PC-9 (cell line): ENCODE data around the gene GSE1. TPM values are rescaled to one million over a fixed set of nuclear protein-coding genes. Genes with fewer than 3 reads are reported as not detected.

ENCODE experiments used
- BruUV-seq: library from RNA; stranded (reverse); fragments of 400-500 nt; replicated peaks from 2 replicates; lab custom pipeline; 2021; lab: Mats Ljungman, UMichigan
- CTCF ChIA-PET: fragments of 300-600 bp; sonication (Branson Sonifier 250); formaldehyde crosslinking; loops from one replicate; lab custom pipeline; 2022; ENCODE audit warnings: antibody characterized with exemption; lab: Charles Lee
- POLR2A ChIA-PET: fragments of 300-600 bp; sonication (Branson Sonifier 250); formaldehyde crosslinking; loops from one replicate; lab custom pipeline; 2022; ENCODE audit warnings: antibody characterized with exemption; ENCODE audit not compliant: unreplicated experiment; lab: Charles Lee
- DNase-seq, 2 experiments: peaks; one replicate each; pipeline versions ENCODE4 v3.0.0 to v3.0.0-alpha.2; 2015 to 2022; ENCODE audit warnings: mixed read lengths in 1 of 2
- H2AFZ ChIP-seq: fragments of 200-600 bp; sonication (generic); 2 replicates; pipeline ENCODE4 v1.8.1; 2017; ENCODE audit warnings: antibody characterized with exemption
- H3F3A ChIP-seq: fragments of 200-600 bp; sonication (generic); 2 replicates; pipeline ENCODE4 v1.8.1; 2017; ENCODE audit warnings: antibody characterized with exemption, mild to moderate bottlenecking, low read depth; ENCODE audit not compliant: insufficient read depth
- H3K27ac ChIP-seq: fragments of 200-600 bp; sonication (generic); 2 replicates; pipeline ENCODE4 v1.6.1; 2016; ENCODE audit warnings: mixed run types
- H3K27me3 ChIP-seq: fragments of 200-600 bp; sonication (generic); 2 replicates; pipeline ENCODE4 v1.6.1; 2016; ENCODE audit warnings: low read depth, mixed run types; ENCODE audit not compliant: insufficient read depth
- H3K36me3 ChIP-seq: fragments of 200-600 bp; sonication (generic); 2 replicates; pipeline ENCODE4 v1.6.1; 2016; ENCODE audit warnings: low read depth, mixed run types
- H3K4me1 ChIP-seq: fragments of 200-600 bp; sonication (generic); replicated peaks from 2 replicates; pipeline ENCODE4 v1.6.1; 2016; ENCODE audit warnings: mixed run types; ENCODE audit not compliant: insufficient read depth
- H3K4me2 ChIP-seq: fragments of 200-600 bp; sonication (generic); 2 replicates; pipeline ENCODE4 v1.6.1; 2017; ENCODE audit warnings: mixed run types
- H3K4me3 ChIP-seq: fragments of 200-600 bp; sonication (generic); 2 replicates; pipeline ENCODE4 v1.6.1; 2016; ENCODE audit warnings: mixed run types
- H3K79me2 ChIP-seq: fragments of 200-600 bp; sonication (generic); 2 replicates; pipeline ENCODE4 v1.6.1; 2017; ENCODE audit warnings: low read depth, mixed run types
- H3K9me2 ChIP-seq: fragments of 200-600 bp; sonication (generic); 2 replicates; pipeline ENCODE4 v1.8.1; 2017; ENCODE audit warnings: mild to moderate bottlenecking; ENCODE audit not compliant: insufficient read depth
- H3K9me3 ChIP-seq: fragments of 200-600 bp; sonication (generic); 2 replicates; pipeline ENCODE4 v1.8.1; 2016; ENCODE audit warnings: low read depth; ENCODE audit not compliant: insufficient read depth
- H4K20me1 ChIP-seq: fragments of 200-600 bp; sonication (generic); 2 replicates; pipeline ENCODE4 v1.8.1; 2017; ENCODE audit not compliant: insufficient read depth
- EZH2 ChIP-seq: fragments of 200-600 bp; sonication (generic); IDR thresholded peaks from 2 replicates; pipeline ENCODE4 v1.8.0; 2017; ENCODE audit warnings: antibody characterized with exemption, low read depth
- intact Hi-C: fragments of 100-400 bp; cut with micrococcal nuclease; formaldehyde crosslinking; loops from one replicate; pipeline ENCODE4 v1.10.0; 2022; ENCODE audit not compliant: unreplicated experiment
- total RNA-seq: library from RNA; stranded (reverse); gene quantifications from 2 replicates; pipeline ENCODE4 v1.2.3, GENCODE V29; 2021
- TF ChIP-seq, protein P1 (sequence below): fragments of 200-600 bp; sonication (generic); conservative IDR thresholded peaks from 2 replicates; pipeline ENCODE4 v1.6.1; 2017; ENCODE audit warnings: mixed run types, antibody characterized with exemption, mild to moderate bottlenecking, moderate library complexity

Gene GSE1
- total RNA-seq, 1 experiment from 2014 or later: 83.5 TPM

DNA sequence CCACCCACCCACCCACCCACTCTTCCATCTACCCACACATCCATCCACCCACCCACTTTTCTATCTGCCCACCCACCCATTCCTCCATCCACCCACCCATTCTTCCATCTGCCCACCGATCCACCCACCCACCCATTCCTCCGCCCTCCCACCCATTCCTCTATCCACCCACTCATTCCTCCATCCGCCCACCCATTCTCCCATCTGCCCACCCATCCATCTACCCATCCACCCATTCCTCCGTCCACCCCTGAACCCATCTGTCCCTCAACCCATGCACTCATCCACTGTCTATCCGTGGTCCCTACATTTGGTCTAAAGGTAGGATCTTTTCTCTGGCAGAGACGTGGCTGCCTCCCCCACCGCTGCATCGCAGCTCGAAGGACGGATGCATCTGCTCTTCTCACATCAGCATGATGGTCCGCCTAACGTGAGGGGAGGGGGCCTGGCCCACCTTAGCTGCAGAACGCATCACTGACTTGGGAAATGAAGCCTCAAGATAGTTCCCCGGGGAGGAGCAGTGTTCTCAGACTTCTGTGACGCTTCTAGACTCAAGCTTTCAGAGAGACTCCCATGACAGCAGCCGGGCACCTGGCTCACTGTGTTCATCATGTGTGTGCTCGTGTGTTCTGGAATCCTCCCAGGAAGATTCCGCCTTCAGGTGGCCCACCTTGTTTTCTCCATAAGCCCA lies 17.2 kb upstream of the GSE1 start:
- no peak overlapping the region for H3K4me2 ChIP-seq
- H3K27me3 ChIP-seq: no peaks in the 10 kb centered on the region
- H3K36me3 ChIP-seq: no peaks in the 10 kb centered on the region
- H3K4me1 ChIP-seq: no peaks in the 10 kb centered on the region
- no peak overlapping the region for H2AFZ ChIP-seq
- POLR2A ChIA-PET: no interaction called here
- H3K9me2 ChIP-seq: no peaks in the 10 kb centered on the region
- H3K9me3 ChIP-seq: no peaks in the 10 kb centered on the region
- CTCF ChIA-PET: no interaction called here
- TF ChIP-seq, protein P1, sequence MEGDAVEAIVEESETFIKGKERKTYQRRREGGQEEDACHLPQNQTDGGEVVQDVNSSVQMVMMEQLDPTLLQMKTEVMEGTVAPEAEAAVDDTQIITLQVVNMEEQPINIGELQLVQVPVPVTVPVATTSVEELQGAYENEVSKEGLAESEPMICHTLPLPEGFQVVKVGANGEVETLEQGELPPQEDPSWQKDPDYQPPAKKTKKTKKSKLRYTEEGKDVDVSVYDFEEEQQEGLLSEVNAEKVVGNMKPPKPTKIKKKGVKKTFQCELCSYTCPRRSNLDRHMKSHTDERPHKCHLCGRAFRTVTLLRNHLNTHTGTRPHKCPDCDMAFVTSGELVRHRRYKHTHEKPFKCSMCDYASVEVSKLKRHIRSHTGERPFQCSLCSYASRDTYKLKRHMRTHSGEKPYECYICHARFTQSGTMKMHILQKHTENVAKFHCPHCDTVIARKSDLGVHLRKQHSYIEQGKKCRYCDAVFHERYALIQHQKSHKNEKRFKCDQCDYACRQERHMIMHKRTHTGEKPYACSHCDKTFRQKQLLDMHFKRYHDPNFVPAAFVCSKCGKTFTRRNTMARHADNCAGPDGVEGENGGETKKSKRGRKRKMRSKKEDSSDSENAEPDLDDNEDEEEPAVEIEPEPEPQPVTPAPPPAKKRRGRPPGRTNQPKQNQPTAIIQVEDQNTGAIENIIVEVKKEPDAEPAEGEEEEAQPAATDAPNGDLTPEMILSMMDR: no peak
- TF ChIP-seq EZH2: no peak
- peaks cover 4% of the 10 kb centered on the region; the same call in 1 of the 2 replicates for H3F3A ChIP-seq
- intact Hi-C loops: no loop called here
- no peak overlapping the region for H3K4me3 ChIP-seq
- H3K79me2 ChIP-seq: no peaks in the 10 kb centered on the region; the same call in 1 of the 2 replicates
- no peak overlapping the region for H3K27ac ChIP-seq
- no peak for DNase-seq
- peaks cover 77% of the 10 kb centered on the region for H4K20me1 ChIP-seq
- BruUV-seq: no TSS peak

DNA sequence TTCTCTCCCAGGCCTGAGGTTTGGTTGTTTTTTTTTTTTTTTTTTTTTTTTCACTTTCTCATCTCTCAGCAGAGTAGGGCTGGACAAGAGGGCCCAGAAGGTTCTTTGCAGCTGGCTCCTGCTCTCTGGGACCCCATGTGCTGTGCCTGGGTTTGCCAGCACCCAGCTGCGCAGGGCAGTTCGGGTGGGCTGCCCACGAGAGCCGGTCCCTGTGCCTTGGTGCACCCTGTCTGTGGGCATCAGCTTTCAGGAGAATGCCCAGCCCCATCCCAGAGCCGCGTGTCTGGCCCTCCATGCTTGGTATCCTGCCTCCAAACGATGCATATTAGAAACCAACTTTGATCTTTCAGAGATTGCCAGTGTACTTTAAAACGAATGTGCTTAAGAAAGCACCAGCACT lies 15.0 kb upstream of the GSE1 start:
- CTCF ChIA-PET: no interaction called here
- BruUV-seq: no TSS peak

DNA sequence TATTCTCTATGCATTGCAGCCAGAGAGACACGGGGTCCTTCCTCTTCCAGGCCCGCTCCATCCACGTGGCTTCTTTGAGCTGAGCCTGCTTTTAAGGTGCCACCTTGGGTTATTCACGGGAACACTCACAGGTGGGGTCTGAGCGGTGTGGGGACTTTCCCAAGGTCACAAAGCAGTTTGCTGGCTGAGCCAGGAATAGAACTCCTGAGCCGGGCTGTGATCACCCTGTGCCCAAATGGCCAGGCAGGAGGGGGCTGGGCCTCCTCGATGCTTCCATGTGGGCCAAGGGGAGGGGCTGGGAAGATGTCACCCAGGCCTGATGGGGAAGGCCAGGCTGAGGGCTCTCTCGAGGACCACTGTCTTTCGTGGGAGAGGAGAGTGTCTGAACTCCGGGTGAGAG lies 13.0 kb upstream of the GSE1 start:
- Histone ChIP-seq H3K79me2 (no peaks in the 10 kb centered on the region; the same call in 1 of the 2 replicates), H3K9me2 (no peaks in the 10 kb centered on the region), H3K4me1 (no peaks in the 10 kb centered on the region), H2AFZ (no peak overlapping the region), H3K27ac (no peak overlapping the region), H3K9me3 (no peaks in the 10 kb centered on the region), H3K4me3 (no peak overlapping the region), H3F3A (peaks cover 4% of the 10 kb centered on the region; the same call in 1 of the 2 replicates), H3K27me3 (no peaks in the 10 kb centered on the region), H3K36me3 (no peaks in the 10 kb centered on the region), H4K20me1 (peaks cover 78% of the 10 kb centered on the region), H3K4me2 (no peak overlapping the region)
- TF ChIP-seq, protein P1: no peak
- no peak for TF ChIP-seq EZH2
- intact Hi-C loops: no loop called here
- DNase-seq: no peak
- ChIA-PET CTCF (no interaction called here), POLR2A (no interaction called here)
- BruUV-seq: no TSS peak

More for the DNA sequence above, 15.0 kb upstream of the GSE1 start:
- POLR2A ChIA-PET: no interaction called here
- TF ChIP-seq, protein P1: no peak
- TF ChIP-seq EZH2: no peak
- no peaks in the 10 kb centered on the region for H3K4me1 ChIP-seq
- H3K4me3 ChIP-seq: no peak overlapping the region
- no peaks in the 10 kb centered on the region for H3K36me3 ChIP-seq
- no peak overlapping the region for H2AFZ ChIP-seq
- H3K9me3 ChIP-seq: no peaks in the 10 kb centered on the region
- intact Hi-C loops: no loop called here
- DNase-seq: no peak
- no peaks in the 10 kb centered on the region for H3K9me2 ChIP-seq
- no peaks in the 10 kb centered on the region for H3K27me3 ChIP-seq
- H3F3A ChIP-seq: peaks cover 4% of the 10 kb centered on the region; the same call in 1 of the 2 replicates
- no peak overlapping the region for H3K27ac ChIP-seq
- peaks cover 79% of the 10 kb centered on the region for H4K20me1 ChIP-seq
- no peaks in the 10 kb centered on the region; the same call in 1 of the 2 replicates for H3K79me2 ChIP-seq
- H3K4me2 ChIP-seq: no peak overlapping the region
